Cerebellar cortex (tissue), 1 donor: ENCODE data around the gene ATXN7L2.

Experiments
- DNase-seq: peaks from one replicate; pipeline ENCODE4 v3.0.0-alpha.2; 2015; ENCODE audit warnings: low spot score

Gene ATXN7L2

DNA sequence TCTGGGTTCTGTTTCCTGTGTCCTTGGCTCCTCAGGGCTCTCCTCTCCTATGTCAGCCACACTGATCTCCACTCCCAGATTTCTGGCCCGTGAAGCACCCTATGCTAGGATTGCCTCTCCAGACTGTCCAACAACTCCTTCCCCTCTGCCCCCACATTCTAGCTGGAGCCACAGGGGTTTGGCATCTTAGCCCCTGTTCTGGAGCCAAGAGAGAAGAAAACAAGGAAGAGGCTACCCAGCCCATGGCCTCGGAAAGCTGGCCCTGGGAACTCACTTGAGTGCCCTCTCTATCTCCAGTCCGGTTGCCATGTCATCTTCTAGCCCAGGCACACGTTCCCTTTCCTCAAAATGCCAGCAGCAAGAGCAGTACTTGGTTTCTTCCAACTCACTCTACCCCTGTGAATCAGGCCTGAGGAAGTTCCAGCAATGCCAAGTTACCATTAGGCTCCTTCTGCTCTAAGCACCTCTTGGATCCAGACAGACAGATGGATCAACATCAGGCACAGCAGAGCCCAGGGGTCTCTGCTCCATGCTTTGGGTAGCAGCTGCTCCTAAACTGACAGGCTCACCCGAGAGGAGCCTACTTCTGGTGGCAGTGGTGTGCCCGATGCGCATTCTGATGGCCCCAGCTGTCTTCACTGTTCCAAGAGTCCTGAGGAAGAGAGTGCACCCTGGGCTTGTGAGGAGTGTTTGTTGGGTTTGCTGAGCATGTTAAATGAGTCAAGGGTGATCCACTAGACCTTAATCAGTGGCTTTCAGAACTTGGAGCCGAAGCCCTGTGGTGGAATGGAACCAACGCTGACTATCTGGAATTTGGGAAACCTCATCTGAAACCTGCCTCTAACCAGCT lies 44.4 kb downstream of the ATXN7L2 start:
- no peak for DNase-seq

DNA sequence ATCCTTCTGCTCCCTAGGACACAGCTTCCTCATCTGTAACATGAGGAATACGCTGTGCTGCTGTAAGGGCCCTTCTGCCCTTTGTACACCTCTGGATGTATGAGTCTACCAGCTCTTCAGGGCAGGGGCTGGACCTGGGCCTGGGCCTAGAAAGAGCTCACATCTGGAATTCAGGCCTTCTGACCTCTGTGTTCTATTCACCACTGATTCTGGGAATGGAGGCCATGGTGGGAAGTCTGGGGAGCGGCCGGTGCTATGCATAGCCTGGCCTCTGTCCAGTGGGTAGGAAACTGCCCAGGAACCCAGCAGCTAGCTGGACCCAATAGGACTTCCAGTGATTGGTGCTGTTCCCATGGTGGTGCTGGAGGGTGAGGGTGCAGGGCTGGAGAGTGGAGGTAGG lies 45.0 kb downstream of the ATXN7L2 start:
- no peak for DNase-seq

DNA sequence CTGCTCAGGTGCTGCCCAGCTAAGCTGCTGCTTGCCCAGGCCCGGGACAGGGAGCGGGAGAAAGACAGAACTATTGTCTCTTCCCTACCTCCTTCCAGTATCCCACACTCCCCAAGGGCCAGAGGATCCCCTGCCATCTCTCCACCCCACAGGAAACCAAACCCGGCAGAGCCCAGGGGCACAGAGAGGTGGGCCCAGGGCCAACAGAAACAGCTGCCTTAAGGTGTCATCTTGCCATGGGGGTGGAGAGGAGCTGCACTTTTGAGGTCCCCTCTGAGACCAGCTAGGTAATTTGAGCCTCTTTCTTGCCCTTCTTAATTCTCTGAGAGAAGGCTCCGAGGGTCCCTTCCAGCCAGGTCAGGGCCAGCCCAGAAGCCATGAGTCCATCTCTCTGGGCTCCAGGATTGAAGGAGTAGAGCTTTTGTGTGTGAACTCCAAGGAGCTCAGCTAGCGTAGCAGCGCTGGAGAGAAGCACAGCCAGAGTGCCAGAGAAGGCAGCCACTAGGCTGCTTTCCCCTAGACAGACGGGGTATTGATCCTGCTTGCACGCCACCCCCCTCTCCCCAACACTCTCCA lies 46.3 kb downstream of the ATXN7L2 start:
- DNase-seq: no peak

DNA sequence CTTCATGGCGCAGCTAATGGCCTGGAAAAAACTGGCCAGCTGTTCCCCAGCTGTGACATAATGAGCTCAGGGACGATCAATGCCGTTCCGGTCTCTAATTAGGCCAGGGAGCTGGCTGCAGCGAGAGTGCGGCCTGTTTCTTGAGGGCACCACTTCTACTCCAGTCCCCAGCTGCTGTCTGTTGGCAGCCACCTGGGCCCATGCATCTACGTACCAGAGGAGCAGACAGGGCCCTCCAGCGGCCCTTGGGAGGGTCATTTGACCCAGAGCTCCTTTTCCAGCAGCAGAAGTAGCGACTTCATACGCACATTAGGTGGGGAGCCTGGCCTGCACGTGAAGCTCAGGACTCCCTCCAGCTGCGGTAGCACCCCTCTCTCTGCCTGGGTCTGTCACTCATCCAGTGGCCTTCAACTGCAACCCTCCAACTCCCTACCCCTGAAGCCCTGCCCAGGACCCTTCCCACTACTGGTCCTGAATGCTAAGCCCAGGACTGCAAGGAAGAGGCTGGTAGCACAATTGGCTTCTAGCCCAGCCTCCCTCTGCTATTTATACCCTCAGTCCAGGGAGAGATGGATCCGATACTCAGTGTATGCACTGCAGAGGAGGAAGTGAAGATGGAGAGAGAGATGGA lies 46.9 kb downstream of the ATXN7L2 start:
- DNase-seq: peak; percentile 57

DNA sequence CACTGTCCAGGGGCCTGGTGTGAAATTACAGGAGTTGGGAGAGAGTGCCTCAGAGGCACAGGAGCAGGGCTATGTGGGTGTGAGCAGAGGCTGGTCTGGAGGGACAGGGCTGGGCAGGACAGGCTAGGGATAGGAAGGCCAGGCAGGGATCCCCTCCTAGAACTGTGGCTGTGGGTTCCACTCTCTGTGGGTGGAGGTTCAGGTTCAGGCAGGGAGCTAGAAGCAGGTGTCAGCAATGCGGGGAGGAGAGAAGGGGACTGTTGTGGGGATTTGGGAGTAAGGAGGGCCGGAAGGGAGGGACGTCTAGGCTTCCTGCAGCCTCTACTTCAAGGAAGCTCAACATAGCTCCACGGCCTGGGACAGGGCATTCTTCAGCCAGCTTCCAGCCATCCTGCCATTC lies 47.7 kb downstream of the ATXN7L2 start:
- DNase-seq: no peak

DNA sequence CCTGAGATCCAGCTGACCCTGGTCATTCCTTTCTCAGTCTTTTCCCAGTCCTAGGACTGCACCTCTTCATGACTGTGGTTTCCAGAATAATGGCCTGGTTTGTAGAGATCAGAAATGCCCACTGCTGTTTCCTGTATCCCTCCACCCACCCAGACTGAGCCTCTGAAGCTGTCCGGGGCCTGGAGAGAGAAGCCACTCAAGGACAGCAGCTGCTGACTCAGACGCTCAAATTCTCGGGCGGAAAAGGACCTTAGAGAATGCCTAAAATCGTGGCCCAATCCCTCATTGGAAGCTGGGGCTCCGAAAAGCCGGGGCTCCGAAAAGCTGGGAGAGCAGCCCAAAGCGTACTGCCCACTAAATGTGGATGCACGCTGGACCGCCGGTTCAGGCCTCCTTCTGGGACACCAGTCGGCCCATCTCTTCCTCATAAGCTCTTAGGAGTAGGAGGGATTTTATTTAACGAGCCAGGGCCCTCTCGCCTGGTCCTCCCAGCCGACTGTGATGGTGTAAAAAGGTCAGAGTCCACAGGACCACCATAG lies 48.2 kb downstream of the ATXN7L2 start:
- DNase-seq: no peak

DNA sequence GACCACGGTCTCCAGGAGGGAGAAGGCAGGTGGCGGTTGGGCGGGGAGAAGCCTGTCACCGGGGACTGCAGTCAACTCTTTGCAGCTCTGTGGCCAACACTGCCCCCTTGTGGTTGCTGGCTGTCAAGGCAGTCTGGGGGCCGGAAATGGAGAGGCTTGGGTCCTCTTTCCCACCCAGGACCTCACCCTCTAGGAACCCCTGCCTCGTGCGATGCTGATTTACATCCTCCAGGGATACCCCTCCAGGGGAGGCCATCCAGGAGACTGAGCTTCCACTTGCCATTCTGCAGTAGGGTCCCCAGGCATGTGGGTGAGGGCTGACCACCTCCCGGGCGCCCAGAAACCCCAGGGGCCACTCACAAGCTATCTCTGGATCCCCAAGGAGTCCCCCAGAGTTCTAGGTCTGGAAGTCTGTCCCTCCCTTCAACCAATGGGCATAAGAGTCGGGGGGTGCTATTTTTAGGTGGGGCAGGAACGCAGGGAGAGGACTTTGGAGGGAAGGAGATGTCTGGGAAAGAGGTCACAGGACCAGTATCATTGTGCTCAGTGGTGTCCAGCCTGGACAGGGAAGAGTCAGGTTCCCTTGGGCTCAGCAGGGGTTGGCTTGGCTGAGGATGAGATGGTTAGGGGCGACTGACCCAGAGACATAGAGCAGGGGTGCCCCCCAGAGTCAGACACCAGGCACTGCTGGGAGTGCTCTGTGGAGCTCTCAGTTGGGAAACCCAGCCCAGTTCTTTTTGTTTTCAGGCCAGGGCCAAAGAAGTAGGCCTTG lies 48.8 kb downstream of the ATXN7L2 start:
- peak; percentile 88 for DNase-seq

DNA sequence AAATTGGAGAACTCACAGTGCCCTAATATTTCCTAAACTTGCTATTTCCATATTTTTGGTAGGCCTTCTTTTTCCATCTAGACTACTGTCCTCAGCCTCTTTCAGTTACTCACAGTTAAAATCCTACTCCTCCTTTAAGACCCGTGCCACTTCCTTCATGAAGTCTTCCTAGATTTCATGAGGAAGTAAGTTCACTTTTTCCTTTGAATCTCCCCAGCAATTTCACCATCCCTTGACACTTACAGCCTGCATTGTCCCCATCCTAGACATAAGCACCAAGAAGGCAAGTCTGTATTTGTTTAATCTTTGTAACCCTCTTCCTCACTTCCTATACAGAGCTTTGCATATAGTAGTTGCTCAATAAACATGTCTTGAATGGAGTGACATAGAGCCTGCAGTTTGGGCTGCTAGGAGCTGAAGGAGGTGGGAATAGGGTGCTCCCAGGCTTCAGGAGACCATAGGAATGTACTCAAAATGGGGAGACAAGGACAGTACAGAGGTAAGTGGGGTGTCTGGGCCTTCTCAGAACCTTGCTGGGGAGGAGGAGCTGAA lies 50.7 kb downstream of the ATXN7L2 start:
- DNase-seq: no peak

DNA sequence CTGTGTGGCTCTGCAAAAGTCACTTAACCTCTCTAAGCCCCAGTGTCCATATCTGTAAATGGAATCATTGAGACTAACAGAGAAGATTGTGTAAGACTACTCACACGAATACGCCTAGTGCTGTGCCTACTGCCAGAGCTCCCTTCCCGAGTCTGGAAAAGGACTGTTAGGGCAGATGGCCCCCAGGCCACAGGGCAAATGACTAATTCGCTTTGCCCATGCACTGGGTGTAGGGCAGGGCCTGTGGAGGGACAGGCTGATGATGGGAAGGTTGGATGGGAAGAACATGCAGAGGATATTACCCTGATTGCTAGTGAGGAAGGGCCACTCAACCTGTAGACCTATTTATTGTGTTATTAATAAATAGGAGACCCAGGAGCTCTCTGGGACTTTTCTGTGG lies 51.8 kb downstream of the ATXN7L2 start:
- DNase-seq: peak; percentile 18

DNA sequence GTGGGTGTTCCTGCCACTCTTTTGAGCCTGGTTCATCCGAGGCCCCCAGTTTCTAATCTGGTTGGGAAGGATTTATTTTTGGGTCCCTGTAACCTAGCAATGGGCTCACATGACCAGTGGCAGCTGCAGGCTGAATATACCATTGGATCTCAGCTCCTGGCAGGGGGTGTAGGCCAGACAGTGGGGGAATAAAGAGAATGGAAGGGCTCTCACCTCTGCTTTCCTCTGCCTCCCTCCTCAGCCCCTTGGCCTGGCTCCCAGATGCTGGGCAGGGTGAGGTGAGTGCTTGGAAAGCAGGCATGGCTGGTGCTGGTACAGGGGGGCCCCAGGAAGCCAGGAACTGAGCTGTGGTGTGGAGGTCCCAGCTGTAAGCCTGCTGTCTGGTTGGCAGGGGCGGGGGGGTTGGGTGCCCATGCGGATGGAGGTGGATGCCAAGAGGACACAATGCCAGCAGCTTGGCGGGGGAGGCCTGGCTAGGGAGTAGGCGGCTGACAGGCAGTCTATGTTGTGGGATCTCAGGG lies 52.3 kb downstream of the ATXN7L2 start:
- peak; percentile 86 for DNase-seq

DNA sequence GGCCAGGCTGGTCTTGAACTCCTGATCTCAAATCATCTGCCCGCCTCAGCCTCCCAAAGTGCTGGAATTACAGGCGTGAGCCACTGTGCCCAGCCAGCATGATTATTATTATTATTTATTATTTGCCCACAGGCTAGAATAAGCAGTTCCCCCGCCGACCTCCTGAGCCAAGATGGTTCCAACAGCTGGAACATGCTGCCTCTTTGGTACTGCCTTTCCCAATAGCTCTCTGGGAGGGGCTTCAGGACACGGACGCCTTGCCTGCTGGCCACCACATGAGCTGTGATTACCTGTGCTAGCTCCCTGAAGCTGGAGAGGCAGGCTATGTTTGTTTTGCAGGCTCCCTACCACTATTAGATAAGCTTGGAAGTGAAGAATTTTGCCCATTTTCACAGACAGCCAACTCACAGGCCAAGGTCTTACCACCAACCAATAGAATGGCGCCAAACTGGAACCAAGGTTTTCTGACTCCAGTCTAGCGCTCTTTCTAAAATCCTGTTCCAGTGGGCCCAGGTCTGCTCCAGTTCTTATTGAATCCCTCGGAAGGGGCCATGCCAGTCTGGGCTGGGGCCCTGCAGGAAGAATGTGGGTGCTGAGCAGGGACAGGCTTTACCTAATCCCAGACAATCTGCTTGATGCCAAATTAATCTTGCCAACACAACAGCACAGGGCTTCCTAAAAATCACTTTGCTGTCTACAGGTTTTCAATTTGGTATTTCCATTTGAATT lies 53.9 kb downstream of the ATXN7L2 start:
- no peak for DNase-seq

DNA sequence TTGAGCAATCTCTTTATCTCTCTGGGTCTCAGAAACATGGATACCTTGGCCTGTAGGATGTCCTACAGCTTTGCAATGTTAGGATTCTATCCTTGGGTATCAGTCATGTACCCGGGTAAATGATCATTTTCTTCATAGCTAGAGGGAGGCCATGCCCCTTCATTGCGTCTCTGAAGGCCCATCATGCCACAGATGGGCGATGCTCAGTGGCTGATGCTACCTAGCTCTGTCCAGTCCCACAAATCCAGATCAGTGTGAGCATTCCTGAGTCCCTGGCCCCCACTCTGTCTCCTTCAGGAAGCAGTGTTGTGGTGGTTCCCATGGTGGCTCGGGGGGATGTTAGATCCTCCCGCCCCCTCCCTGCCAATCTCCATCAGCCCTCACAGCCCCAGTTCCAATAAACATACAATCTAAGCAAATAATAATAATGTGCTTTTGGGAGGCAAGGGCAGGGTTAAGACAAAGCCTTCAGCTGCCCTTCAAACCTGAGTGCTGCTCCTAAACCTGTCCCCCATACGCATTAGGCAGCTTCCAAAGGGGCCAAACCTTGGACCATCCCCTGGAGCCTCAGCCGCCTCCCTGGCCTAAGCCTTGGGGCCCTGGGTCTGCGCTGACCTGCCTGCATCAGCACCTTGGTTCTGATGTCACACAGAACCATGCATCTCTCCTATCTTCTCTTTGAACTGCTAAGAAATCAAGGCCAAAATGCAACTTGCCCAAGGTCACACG lies 55.3 kb downstream of the ATXN7L2 start:
- DNase-seq: no peak

DNA sequence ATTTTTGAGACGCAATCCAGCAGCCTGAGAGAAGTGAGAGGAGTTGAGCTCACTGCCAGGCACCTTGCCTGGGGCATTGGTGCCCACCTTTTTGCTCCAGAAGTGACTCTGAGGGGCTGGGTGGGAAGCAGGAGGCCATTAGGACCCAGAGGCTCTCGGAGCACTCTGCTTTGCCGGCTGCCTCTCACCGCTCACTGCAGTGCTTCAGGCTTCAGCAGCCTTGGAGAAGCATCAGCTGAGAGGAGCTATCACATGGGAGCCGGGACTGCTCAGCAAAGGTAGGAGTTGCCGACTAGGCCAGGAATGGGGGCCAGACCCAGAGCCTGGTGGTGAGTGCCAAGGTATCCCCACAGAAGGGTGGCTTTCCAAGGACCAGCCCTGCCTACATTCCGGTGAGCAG lies 56.0 kb downstream of the ATXN7L2 start, which contains the start of gene GPR61:
Gene GPR61 (plus strand): TSS at position 197 of the 400 bp plus-strand sequence. CDS start 3,151 bp downstream, outside the sequence.
- DNase-seq: peak; percentile 87

DNA sequence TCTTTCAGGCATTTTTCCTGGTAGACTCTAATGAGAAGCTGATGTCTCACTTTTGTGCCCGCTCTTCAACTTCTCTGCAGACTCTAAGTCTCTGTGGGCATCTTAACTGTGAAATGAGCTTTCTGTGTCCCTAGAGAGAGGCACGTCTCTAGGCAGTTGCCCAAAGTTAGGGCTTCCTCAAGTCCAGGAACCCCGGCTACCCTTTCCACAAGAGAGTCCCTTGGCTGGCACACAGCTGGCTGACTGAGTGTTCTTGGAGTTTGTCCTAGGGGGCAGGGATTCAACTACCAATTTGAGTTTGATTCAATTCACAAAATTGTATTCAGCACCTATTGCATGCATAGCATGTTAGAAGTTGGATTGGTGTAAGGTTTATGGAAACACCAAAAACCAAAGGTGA lies 57.4 kb downstream of the ATXN7L2 start:
- DNase-seq: no peak
